GM12878 (cell line): ENCODE measurements around the gene FGF1. TPM values are rescaled to one million over a fixed set of nuclear protein-coding genes. Genes with fewer than 3 reads are reported as not detected.

Experiments
- ATAC-seq: fragments of 200-7000 bp; cut with Tn5 transposase; 3 replicates; pipeline ENCODE4 v1.9.1; 2020; ENCODE audit warnings: mild to moderate bottlenecking, moderate library complexity
- BruUV-seq: library from RNA; stranded (reverse); fragments of 400-500 nt; replicated peaks from 2 replicates; lab custom pipeline; 2021; lab: Mats Ljungman, UMichigan
- CTCF ChIA-PET: fragments of 300-600 bp; sonication (Branson Sonifier 250); formaldehyde crosslinking; extraction: SDS; loops from one replicate; lab custom pipeline; 2021; ENCODE audit warnings: inconsistent platforms; lab: Yijun Ruan, JAX
- POLR2A ChIA-PET: fragments of 350-600 bp; formaldehyde crosslinking; extraction: SDS; loops from one replicate; lab custom pipeline; 2021; ENCODE audit warnings: inconsistent platforms; lab: Charles Lee
- RAD21 ChIA-PET: fragments of 300-600 bp; sonication (Branson Sonifier 250); formaldehyde crosslinking; loops from one replicate; lab custom pipeline; 2023; ENCODE audit warnings: antibody characterized with exemption; ENCODE audit not compliant: unreplicated experiment; lab: Charles Lee
- SMC1A ChIA-PET: fragments of 300-600 bp; sonication (Branson Sonifier 250); formaldehyde crosslinking; loops from one replicate; lab custom pipeline; 2023; ENCODE audit not compliant: unreplicated experiment, uncharacterized antibody; lab: Charles Lee
- DNase-seq: peaks from one replicate; pipeline ENCODE4 v3.0.0-alpha.2; 2011; ENCODE audit warnings: low read depth, low spot score
- FAIRE-seq: peaks from 3 replicates; lab custom pipeline; 2011; peaks lifted over from hg19 to GRCh38; lab: Jason Lieb, UNC
- H2AFZ ChIP-seq: 2 replicates; pipeline ENCODE4 v1.6.0; 2011; ENCODE audit warnings: low read depth, low read length, control low read depth; ENCODE audit not compliant: control insufficient read depth
- H3K27ac ChIP-seq: 2 replicates; pipeline ENCODE4 v1.5.1; 2011; ENCODE audit warnings: control low read depth; ENCODE audit not compliant: control insufficient read depth, insufficient read depth
- H3K27me3 ChIP-seq, 2 experiments: replicated peaks in 1 of 2; 2 replicates each; pipeline versions ENCODE4 v1.6.0 to v1.6.1; 2011; ENCODE audit warnings: low read length in 1 of 2; ENCODE audit not compliant: control insufficient read depth in 2 of 2, insufficient read depth in 2 of 2
- H3K36me3 ChIP-seq, 2 experiments: 2 replicates each; pipeline ENCODE4 v1.5.1; 2011; ENCODE audit warnings: low read length in 1 of 2; ENCODE audit not compliant: control insufficient read depth in 2 of 2, insufficient read depth in 2 of 2
- H3K4me1 ChIP-seq: 2 replicates; pipeline ENCODE4 v1.6.1; 2011; ENCODE audit warnings: mild to moderate bottlenecking, low read length, moderate library complexity, mixed read lengths; ENCODE audit not compliant: control insufficient read depth, insufficient read depth
- H3K4me2 ChIP-seq: 2 replicates; pipeline ENCODE4 v1.6.0; 2011; ENCODE audit warnings: control low read depth; ENCODE audit not compliant: control insufficient read depth, insufficient read depth
- H3K4me3 ChIP-seq: fragments of 200-600 bp; sonication (generic); 2 replicates; pipeline ENCODE4 v1.5.1; 2016
- H3K79me2 ChIP-seq: 2 replicates; pipeline ENCODE4 v1.6.0; 2011; ENCODE audit warnings: low read length; ENCODE audit not compliant: control insufficient read depth, insufficient read depth
- H3K9ac ChIP-seq: 2 replicates; pipeline ENCODE4 v1.8.0; 2011; ENCODE audit warnings: low read length, control low read depth, mixed read lengths; ENCODE audit not compliant: control insufficient read depth, insufficient read depth
- H3K9me3 ChIP-seq: replicated peaks from 3 replicates; pipeline ENCODE4 v1.5.1; 2011; ENCODE audit warnings: mild to moderate bottlenecking, low read length; ENCODE audit not compliant: control insufficient read depth, insufficient read depth
- H4K20me1 ChIP-seq: 2 replicates; pipeline ENCODE4 v1.6.0; 2011; ENCODE audit not compliant: control insufficient read depth, insufficient read depth
- EED ChIP-seq: sonication (generic); IDR thresholded peaks from 2 replicates; pipeline ENCODE4 v1.6.1; 2016; ENCODE audit warnings: antibody characterized with exemption, low read depth
- MEF2B ChIP-seq: fragments of 450-650 bp; IDR thresholded peaks from 2 replicates; pipeline ENCODE4 v1.6.1; 2018; ENCODE audit warnings: mild to moderate bottlenecking, moderate library complexity; ENCODE audit not compliant: partially characterized antibody, poor library complexity, severe bottlenecking
- NR2C2 ChIP-seq: IDR thresholded peaks from 2 replicates; pipeline ENCODE4 v1.6.1; 2011; ENCODE audit warnings: borderline replicate concordance, low read depth; ENCODE audit not compliant: control insufficient read depth, insufficient read length
- NR2F1 ChIP-seq: fragments of 450-650 bp; conservative IDR thresholded peaks from 2 replicates; pipeline ENCODE4 v1.6.1; 2017; ENCODE audit warnings: mild to moderate bottlenecking
- POU2F2 ChIP-seq: IDR thresholded peaks from 3 replicates; pipeline ENCODE4 v1.6.1; 2011; ENCODE audit warnings: low read depth, mild to moderate bottlenecking, low read length, borderline replicate concordance
- RAD51 ChIP-seq: fragments of 450-650 bp; IDR thresholded peaks from 2 replicates; pipeline ENCODE4 v1.6.1; 2016; ENCODE audit warnings: moderate library complexity, mild to moderate bottlenecking, inconsistent platforms
- RELA ChIP-seq: fragments of 450-650 bp; IDR thresholded peaks from 2 replicates; pipeline ENCODE4 v1.8.0; 2014; ENCODE audit warnings: borderline replicate concordance; ENCODE audit not compliant: partially characterized antibody
- WGBS: methylation state at CpG from one replicate; pipeline ENCODE4 v1.1.6; 2016; ENCODE audit warnings: low lambda C conversion rate; ENCODE audit not compliant: insufficient replicate concordance, insufficient coverage; ENCODE audit errors: missing lambda C conversion rate; 5-methylcytosine and 5-hydroxymethylcytosine counted together
- in situ Hi-C: fragments of 300-500 bp; cut with MboI; formaldehyde crosslinking; loops from 9 replicates; pipeline ENCODE4 v1.14.3; 2018; ENCODE audit warnings: mixed read lengths
- intact Hi-C: fragments of 100-400 bp; cut with micrococcal nuclease; formaldehyde crosslinking; loops from one replicate; pipeline ENCODE4 v1.14.2; 2022; ENCODE audit not compliant: unreplicated experiment
- polyA plus RNA-seq, 11 experiments: library from polyadenylated mRNA; depleted of rRNA in 4 of 11; unstranded in 6 of 11; stranded (reverse) in 5 of 11; fragments of >200 nt; fragmentation: Nextera tagmentation in 4 of 11; fragmentation: Illumina TruSeq in 1 of 11; extraction: Ambion mirVana in 4 of 11; extraction: Trizol in 1 of 11; gene quantifications; 1 replicate in 1 of 11; 2 replicates in 10 of 11; pipeline versions ENCODE4 v1.2.1 to v1.2.3, GENCODE V29; 2011 to 2016; ENCODE audit warnings: inconsistent platforms in 2 of 11, missing spikeins in 2 of 11, low read depth in 1 of 11
- total RNA-seq, 4 experiments: library from RNA; depleted of rRNA in 3 of 4; stranded (reverse); fragments of >200 nt in 3 of 4; fragmentation: Illumina TruSeq in 1 of 4; extraction: Trizol in 1 of 4; gene quantifications; 2 replicates each; pipeline versions ENCODE4 v1.2.1 to v1.2.3, GENCODE V29; 2013 to 2021
- TF ChIP-seq, protein P1 (sequence below): IDR thresholded peaks from 2 replicates; pipeline ENCODE4 v1.6.1; 2011; ENCODE audit warnings: low read depth, mild to moderate bottlenecking, low read length, moderate library complexity, borderline replicate concordance; ENCODE audit errors: extremely low read depth
- TF ChIP-seq, protein P2 (sequence below): fragments of 450-650 bp; IDR thresholded peaks from 2 replicates; pipeline ENCODE4 v1.6.1; 2017; ENCODE audit warnings: mild to moderate bottlenecking
- TF ChIP-seq, protein P3 (sequence below): IDR thresholded peaks from 2 replicates; pipeline ENCODE4 v1.6.1; 2012; ENCODE audit warnings: low read depth, low read length, improper control_type of control experiment

FGF1 gene
- total and polyA plus RNA-seq, 10 of the 15 experiments (the other 5 are each of a cell fraction or from before 2014, with no cell fraction given), result not detected

DNA sequence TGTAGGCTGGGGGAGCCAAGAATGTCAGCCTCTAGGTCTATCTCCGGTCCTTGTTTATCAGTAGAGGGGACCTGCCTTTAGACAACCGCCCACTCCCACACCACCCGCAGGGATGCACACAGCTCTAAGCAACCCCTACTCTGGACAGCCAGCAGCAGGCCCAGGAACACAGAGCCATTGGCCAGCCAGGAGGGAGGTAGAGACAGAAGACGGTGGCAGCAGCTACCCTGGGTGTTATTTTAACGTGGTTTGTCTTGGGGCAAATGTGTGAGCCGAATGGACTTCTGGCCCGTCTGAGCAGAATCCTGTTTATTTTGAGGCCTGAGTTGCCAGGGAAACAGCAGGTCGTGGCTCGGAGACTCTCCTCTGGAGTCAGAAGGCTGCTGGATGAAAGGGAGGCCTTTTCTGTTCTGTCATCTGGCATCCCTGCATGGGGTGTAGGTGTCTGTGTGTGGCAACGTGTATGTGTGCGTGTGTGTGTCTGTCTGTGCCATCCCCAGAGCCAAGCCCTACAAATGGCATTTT is 382 bp upstream of the FGF1 start:
- BruUV-seq, result no TSS peak
- Histone ChIP-seq H3K9me3 (no peaks in the 10 kb centered on the region), H2AFZ (no peak overlapping the region), H3K4me3 (no peak overlapping the region), H3K27ac (no peak overlapping the region), H4K20me1 (no peaks in the 10 kb centered on the region), H3K4me1 (no peaks in the 10 kb centered on the region), H3K79me2 (no peaks in the 10 kb centered on the region), H3K9ac (no peak overlapping the region), H3K4me2 (no peak overlapping the region), H3K27me3 (no peaks in the 10 kb centered on the region; a peak in 2 of 4 replicates), H3K36me3 (no peaks in the 10 kb centered on the region)
- RAD21 ChIA-PET, result interaction anchor here (1.0 kb wide), 1 partner anchor 31 kb away, joined by 3 read pairs; no protein-coding TSS in a partner anchor
- FAIRE-seq (no peak), DNase-seq (no peak), ATAC-seq (no peak)
- 44% methylated on average over 11 of the region's 11 CpGs for WGBS
- in situ Hi-C loops, result no loop called here
- POLR2A ChIA-PET, result interaction anchor here (0.6 kb wide), 1 partner anchor 320 kb away, joined by 4 read pairs; no protein-coding TSS in a partner anchor
- intact Hi-C loops, result no loop called here
- no peak for TF ChIP-seq NR2C2
- TF ChIP-seq POU2F2, result no peak
- TF ChIP-seq, protein P1, sequence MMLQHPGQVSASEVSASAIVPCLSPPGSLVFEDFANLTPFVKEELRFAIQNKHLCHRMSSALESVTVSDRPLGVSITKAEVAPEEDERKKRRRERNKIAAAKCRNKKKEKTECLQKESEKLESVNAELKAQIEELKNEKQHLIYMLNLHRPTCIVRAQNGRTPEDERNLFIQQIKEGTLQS, result no peak
- TF ChIP-seq MEF2B, result no peak
- CTCF ChIA-PET, result interaction anchor here (1.7 to 1.8 kb wide), 2 partner anchors 9 to 13 kb away, joined by 4 to 8 read pairs; no protein-coding TSS in a partner anchor
- SMC1A ChIA-PET, result interaction anchor here (1.0 kb wide), 1 partner anchor 12 kb away, joined by 3 read pairs; no protein-coding TSS in a partner anchor

DNA sequence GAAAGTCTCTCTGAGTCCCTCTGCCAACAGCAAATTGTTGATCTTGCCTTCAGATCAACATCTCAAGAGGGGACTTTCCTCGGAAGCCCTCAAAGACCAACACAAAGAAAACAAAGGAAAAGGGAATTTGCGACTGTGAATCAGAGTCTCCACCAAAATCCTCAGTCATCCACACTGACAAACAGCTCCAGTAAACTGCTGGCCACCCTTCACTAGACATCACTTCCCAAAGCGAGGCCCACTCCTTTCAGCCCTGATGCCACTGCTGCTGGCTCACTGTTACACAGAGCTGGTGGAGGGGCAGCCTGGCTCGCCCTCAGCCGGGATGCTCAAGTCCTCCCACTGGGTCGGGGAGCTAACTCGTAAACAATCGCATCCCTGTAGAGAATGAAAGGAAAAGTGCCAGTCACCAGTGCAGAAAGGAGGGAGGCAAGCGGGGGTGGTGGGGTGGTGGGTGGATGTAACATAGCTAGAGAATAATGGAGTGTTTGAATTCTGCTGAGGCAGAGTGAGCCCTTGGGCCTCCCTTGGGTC is 1.3 kb downstream of the FGF1 start:
- ChIA-PET RAD21 (no interaction called here), SMC1A (interaction anchor here (1.3 kb wide), 1 partner anchor 12 kb away, joined by 3 read pairs; no protein-coding TSS in a partner anchor), POLR2A (no interaction called here), CTCF (interaction anchor here (1.0 to 1.8 kb wide), 2 partner anchors 14 to 29 kb away, joined by 3 to 8 read pairs; no protein-coding TSS in a partner anchor)
- H3K36me3 ChIP-seq, result no peaks in the 10 kb centered on the region
- H4K20me1 ChIP-seq, result no peaks in the 10 kb centered on the region
- no peaks in the 10 kb centered on the region; a peak in 2 of 4 replicates for H3K27me3 ChIP-seq
- ATAC-seq, result no peak
- intact Hi-C loops (no loop called here), in situ Hi-C loops (no loop called here)
- H3K9ac ChIP-seq, result no peak overlapping the region
- H3K4me1 ChIP-seq, result no peaks in the 10 kb centered on the region
- no peak overlapping the region for H3K27ac ChIP-seq
- no peak for FAIRE-seq
- H2AFZ ChIP-seq, result no peak overlapping the region
- no TSS peak for BruUV-seq
- WGBS, result 49% methylated on average over 8 of the region's 9 CpGs
- no peak for DNase-seq
- H3K79me2 ChIP-seq, result no peaks in the 10 kb centered on the region
- H3K4me3 ChIP-seq, result no peak overlapping the region
- H3K4me2 ChIP-seq, result no peak overlapping the region
- H3K9me3 ChIP-seq, result no peaks in the 10 kb centered on the region
- no peak for TF ChIP-seq EED
- TF ChIP-seq, protein P2, sequence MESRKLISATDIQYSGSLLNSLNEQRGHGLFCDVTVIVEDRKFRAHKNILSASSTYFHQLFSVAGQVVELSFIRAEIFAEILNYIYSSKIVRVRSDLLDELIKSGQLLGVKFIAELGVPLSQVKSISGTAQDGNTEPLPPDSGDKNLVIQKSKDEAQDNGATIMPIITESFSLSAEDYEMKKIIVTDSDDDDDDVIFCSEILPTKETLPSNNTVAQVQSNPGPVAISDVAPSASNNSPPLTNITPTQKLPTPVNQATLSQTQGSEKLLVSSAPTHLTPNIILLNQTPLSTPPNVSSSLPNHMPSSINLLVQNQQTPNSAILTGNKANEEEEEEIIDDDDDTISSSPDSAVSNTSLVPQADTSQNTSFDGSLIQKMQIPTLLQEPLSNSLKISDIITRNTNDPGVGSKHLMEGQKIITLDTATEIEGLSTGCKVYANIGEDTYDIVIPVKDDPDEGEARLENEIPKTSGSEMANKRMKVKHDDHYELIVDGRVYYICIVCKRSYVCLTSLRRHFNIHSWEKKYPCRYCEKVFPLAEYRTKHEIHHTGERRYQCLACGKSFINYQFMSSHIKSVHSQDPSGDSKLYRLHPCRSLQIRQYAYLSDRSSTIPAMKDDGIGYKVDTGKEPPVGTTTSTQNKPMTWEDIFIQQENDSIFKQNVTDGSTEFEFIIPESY, result no peak
- TF ChIP-seq NR2F1, result no peak
- TF ChIP-seq RAD51, result no peak
- no peak for TF ChIP-seq RELA
- TF ChIP-seq, protein P3, sequence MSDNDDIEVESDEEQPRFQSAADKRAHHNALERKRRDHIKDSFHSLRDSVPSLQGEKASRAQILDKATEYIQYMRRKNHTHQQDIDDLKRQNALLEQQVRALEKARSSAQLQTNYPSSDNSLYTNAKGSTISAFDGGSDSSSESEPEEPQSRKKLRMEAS, result no peak
